H1 (cell line): Measurements from ENCODE around the gene LRR1. TPM values are rescaled to one million over a fixed set of nuclear protein-coding genes. Genes with fewer than 3 reads are reported as not detected.

Experiments used
- CTCF ChIA-PET: fragments of 300-600 bp; sonication (Branson Sonifier 250); formaldehyde crosslinking; loops from one replicate; lab custom pipeline; 2021; ENCODE audit not compliant: partially characterized antibody; lab: Charles Lee
- POLR2A ChIA-PET: fragments of 300-600 bp; sonication (Branson Sonifier 250); formaldehyde crosslinking; loops from one replicate; lab custom pipeline; 2021; ENCODE audit warnings: inconsistent platforms; ENCODE audit not compliant: partially characterized antibody; lab: Charles Lee
- DNase-seq, 2 experiments: peaks; one replicate each; pipeline versions ENCODE4 v3.0.0 to v3.0.0-alpha.2; 2010 to 2022; ENCODE audit warnings: low spot score in 2 of 2, low read depth in 1 of 2, mixed read lengths in 1 of 2
- FAIRE-seq: peaks from 2 replicates; lab custom pipeline; 2011; peaks lifted over from hg19 to GRCh38; lab: Jason Lieb, UNC
- H2AFZ ChIP-seq: 2 replicates; pipeline ENCODE4 v1.8.1; 2012; ENCODE audit warnings: low read length, inconsistent platforms
- H2AK5ac ChIP-seq: 2 replicates; pipeline ENCODE4 v1.6.1; 2013; ENCODE audit warnings: low read depth, low read length
- H2BK120ac ChIP-seq: replicated peaks from 2 replicates; pipeline ENCODE3; 2013; ENCODE audit warnings: low read depth, low read length, inconsistent platforms
- H2BK12ac ChIP-seq: 2 replicates; pipeline ENCODE4 v1.6.1; 2013; ENCODE audit warnings: low read depth, low read length
- H2BK15ac ChIP-seq: 2 replicates; pipeline ENCODE4 v1.6.1; 2013; ENCODE audit warnings: low read length
- H2BK20ac ChIP-seq: 2 replicates; pipeline ENCODE4 v1.6.1; 2013; ENCODE audit warnings: low read length
- H2BK5ac ChIP-seq: 2 replicates; pipeline ENCODE4 v1.6.1; 2013; ENCODE audit warnings: low read depth, low read length
- H3K14ac ChIP-seq: 2 replicates; pipeline ENCODE4 v1.6.1; 2013; ENCODE audit warnings: inconsistent platforms; ENCODE audit not compliant: insufficient read length
- H3K18ac ChIP-seq: 2 replicates; pipeline ENCODE4 v1.6.1; 2013; ENCODE audit warnings: low read length; ENCODE audit errors: extremely low read depth
- H3K23ac ChIP-seq: 2 replicates; pipeline ENCODE4 v1.6.1; 2013; ENCODE audit warnings: inconsistent platforms; ENCODE audit not compliant: insufficient read length
- H3K23me2 ChIP-seq: 2 replicates; pipeline ENCODE4 v1.6.1; 2013; ENCODE audit warnings: low read depth, low read length
- H3K27ac ChIP-seq: 2 replicates; pipeline ENCODE4 v1.6.1; 2011; ENCODE audit warnings: low read depth, low read length, inconsistent platforms
- H3K27me3 ChIP-seq, 4 experiments: replicated peaks in 1 of 4; 1 replicate in 1 of 4; 2 replicates in 3 of 4; pipeline versions ENCODE4 v1.6.1 to v1.8.1; 2011 to 2013; ENCODE audit warnings: low read length in 3 of 4, mild to moderate bottlenecking in 3 of 4, inconsistent platforms in 2 of 4, mixed read lengths in 2 of 4, moderate library complexity in 1 of 4; ENCODE audit not compliant: control insufficient read depth in 3 of 4, insufficient read depth in 3 of 4; ENCODE audit errors: extremely low read depth in 1 of 4
- H3K36me3 ChIP-seq, 4 experiments: 2 replicates each; pipeline versions ENCODE4 v1.6.1 to v1.8.1; 2011 to 2013; ENCODE audit warnings: mild to moderate bottlenecking in 4 of 4, low read length in 3 of 4, moderate library complexity in 2 of 4, control low read depth in 1 of 4, inconsistent platforms in 1 of 4; ENCODE audit not compliant: insufficient read depth in 4 of 4, control insufficient read depth in 2 of 4
- H3K4ac ChIP-seq: replicated peaks from 2 replicates; pipeline ENCODE3; 2013; ENCODE audit warnings: low read length, low read depth, mixed read lengths, inconsistent platforms; ENCODE audit not compliant: insufficient read length
- H3K4me1 ChIP-seq, 4 experiments: replicated peaks in 1 of 4; 1 replicate in 1 of 4; 2 replicates in 3 of 4; pipeline versions ENCODE4 v1.6.1 to v1.8.1; 2011 to 2013; ENCODE audit warnings: low read length in 3 of 4, inconsistent platforms in 2 of 4, mixed read lengths in 1 of 4; ENCODE audit not compliant: insufficient read depth in 4 of 4, control insufficient read depth in 3 of 4
- H3K4me2 ChIP-seq, 2 experiments: 2 replicates each; pipeline versions ENCODE4 v1.6.1 to v1.8.1; 2011 to 2013; ENCODE audit warnings: low read depth in 2 of 2, low read length in 2 of 2, control low read depth in 1 of 2, inconsistent platforms in 1 of 2, mild to moderate bottlenecking in 1 of 2; ENCODE audit not compliant: insufficient read depth in 1 of 2
- H3K4me3 ChIP-seq, 4 experiments: fragments of 200-600, 300-600 bp in 1 of 4; sonication (generic), shearing (Covaris generic), sonication (Bioruptor Twin) in 1 of 4; 2 replicates each; pipeline versions ENCODE4 v1.5.1 to v1.8.1; 2011 to 2016; ENCODE audit warnings: low read length in 4 of 4, low read depth in 3 of 4, control low read depth in 2 of 4, inconsistent platforms in 2 of 4, mild to moderate bottlenecking in 2 of 4, mixed read lengths in 1 of 4, moderate library complexity in 1 of 4; ENCODE audit not compliant: insufficient read depth in 2 of 4; ENCODE audit errors: extremely low read depth in 1 of 4
- H3K56ac ChIP-seq: replicated peaks from 2 replicates; pipeline ENCODE3; 2013; ENCODE audit warnings: low read depth, mild to moderate bottlenecking, mixed read lengths, low read length, inconsistent platforms; ENCODE audit not compliant: insufficient read length
- H3K79me1 ChIP-seq: 2 replicates; pipeline ENCODE4 v1.6.1; 2013; ENCODE audit warnings: low read depth, low read length, control low read depth
- H3K79me2 ChIP-seq, 2 experiments: 2 replicates each; pipeline versions ENCODE4 v1.6.1 to v1.8.1; 2012 to 2013; ENCODE audit warnings: low read length in 2 of 2, mild to moderate bottlenecking in 2 of 2, inconsistent platforms in 1 of 2; ENCODE audit not compliant: insufficient read depth in 2 of 2, control insufficient read depth in 1 of 2
- H3K9ac ChIP-seq, 4 experiments: replicated peaks in 1 of 4; 1 replicate in 1 of 4; 2 replicates in 3 of 4; pipeline versions ENCODE4 v1.6.1 to v1.8.1; 2011 to 2013; ENCODE audit warnings: low read depth in 3 of 4, low read length in 3 of 4, control low read depth in 2 of 4, mild to moderate bottlenecking in 2 of 4, moderate library complexity in 2 of 4, inconsistent platforms in 1 of 4; ENCODE audit errors: extremely low read depth in 1 of 4
- H3K9me3 ChIP-seq, 2 experiments: 2 replicates each; pipeline versions ENCODE4 v1.6.1 to v1.8.1; 2012 to 2013; ENCODE audit warnings: mild to moderate bottlenecking in 2 of 2, moderate library complexity in 2 of 2, control low read depth in 1 of 2, inconsistent platforms in 1 of 2, low read depth in 1 of 2, low read length in 1 of 2, mixed read lengths in 1 of 2; ENCODE audit not compliant: insufficient read depth in 2 of 2
- H4K20me1 ChIP-seq, 2 experiments: replicated peaks in 1 of 2; 2 replicates each; pipeline versions ENCODE3 to v1.8.1; 2011 to 2013; ENCODE audit warnings: inconsistent platforms in 2 of 2, low read length in 2 of 2, mild to moderate bottlenecking in 1 of 2; ENCODE audit not compliant: insufficient read depth in 2 of 2, control insufficient read depth in 1 of 2
- H4K5ac ChIP-seq: 2 replicates; pipeline ENCODE4 v1.6.1; 2013; ENCODE audit warnings: low read length, low read depth, mixed read lengths, inconsistent platforms; ENCODE audit not compliant: insufficient read length
- H4K8ac ChIP-seq: 2 replicates; pipeline ENCODE4 v1.8.0; 2013; ENCODE audit warnings: mild to moderate bottlenecking, moderate library complexity, low read length, inconsistent platforms; ENCODE audit not compliant: insufficient read depth; ENCODE audit errors: extremely low read depth
- H4K91ac ChIP-seq: replicated peaks from 2 replicates; pipeline ENCODE3; 2013; ENCODE audit warnings: low read length, mixed read lengths, inconsistent platforms; ENCODE audit not compliant: insufficient read length
- HDAC6 ChIP-seq: IDR thresholded peaks from one replicate; pipeline ENCODE4 v1.7.1; 2012; ENCODE audit warnings: low read depth, mild to moderate bottlenecking, inconsistent platforms, low read length, moderate library complexity
- POLR2A ChIP-seq, 2 experiments: IDR thresholded peaks; 1 replicate in 1 of 2; 2 replicates in 1 of 2; pipeline ENCODE4 v1.6.1; 2011; ENCODE audit warnings: low read depth in 2 of 2, low read length in 2 of 2, mild to moderate bottlenecking in 2 of 2; ENCODE audit errors: control extremely low read depth in 1 of 2
- WGBS, 2 experiments: shearing (Covaris generic) in 1 of 2; methylation state at CpG; one replicate each; pipeline versions ENCODE4 v1.1.6 to v1.1.7; 2013 to 2015; ENCODE audit warnings: low lambda C conversion rate in 2 of 2, mixed read lengths in 2 of 2, inconsistent platforms in 1 of 2, low coverage in 1 of 2, missing lambda C conversion rate in 1 of 2; ENCODE audit not compliant: insufficient replicate concordance in 2 of 2, insufficient coverage in 1 of 2, insufficient read length in 1 of 2; ENCODE audit errors: extremely low coverage in 1 of 2, missing lambda C conversion rate in 1 of 2; 5-methylcytosine and 5-hydroxymethylcytosine counted together
- polyA plus RNA-seq, 7 experiments: library from polyadenylated mRNA; depleted of rRNA in 3 of 7; stranded (reverse) in 5 of 7; unstranded in 2 of 7; fragments of >200 nt in 5 of 7; fragments of 200-250 nt in 2 of 7; gene quantifications; 1 replicate in 5 of 7; 2 replicates in 1 of 7; 4 replicates in 1 of 7; pipeline versions ENCODE4 v1.2.1 to v1.2.3, GENCODE V29; 2011 to 2013; ENCODE audit warnings: missing spikeins in 2 of 7, mixed read lengths in 2 of 7
- total RNA-seq: library from RNA; stranded (reverse); fragmentation: NEBNext Ultra II Directional; extraction: Animal tissue kit (Norgen Biotek cat#: 25700); gene quantifications from 2 replicates; pipeline ENCODE4 v1.2.1, GENCODE V29; 2021

LRR1 gene
- total and polyA plus RNA-seq, 2 of the 8 experiments (the other 6 are each of a cell fraction or from before 2014, with no cell fraction given): 30.7 to 37.5 TPM

GRCh38 chr14:49617852-49618519, 19.2 kb downstream of the LRR1 start:
- Histone ChIP-seq H4K8ac (no peak overlapping the region), H3K36me3 (peaks cover 4 to 34% (median 5%) of the 10 kb centered on the region in 4 experiments; a peak in 7 of 8 replicates), H2BK15ac (no peak overlapping the region), H2BK5ac (no peak overlapping the region), H3K9ac (no peak overlapping the region), H3K56ac (no peak overlapping the region), H3K4me1 (peaks cover 1 to 9% (median 3%) of the 10 kb centered on the region in 4 experiments; a peak in 3 of 7 replicates), H3K27me3 (no peaks in the 10 kb centered on the region), H3K79me1 (no peaks in the 10 kb centered on the region), H4K91ac (no peak overlapping the region), H3K27ac (no peak overlapping the region), H3K14ac (no peak overlapping the region), H3K23ac (no peak overlapping the region), H2AK5ac (no peak overlapping the region), H3K18ac (no peak overlapping the region), H3K9me3 (no peaks in the 10 kb centered on the region), H3K4me2 (no peak overlapping the region), H2BK12ac (no peak overlapping the region), H2AFZ (no peak overlapping the region), H2BK120ac (no peak overlapping the region), H3K23me2 (peaks cover 10% of the 10 kb centered on the region), H3K79me2 (peaks cover 5 to 43% of the 10 kb centered on the region in 2 experiments; a peak in 3 of 4 replicates), H4K20me1 (peaks cover 5 to 6% of the 10 kb centered on the region in 2 experiments), H2BK20ac (no peak overlapping the region), H4K5ac (no peak overlapping the region), H3K4me3 (no peak overlapping the region), H3K4ac (no peak overlapping the region)
- FAIRE-seq: no peak
- WGBS, 2 experiments: 88% methylated on average over 6 of the region's 6 CpGs; no CpG with 5 or more reads in 1 of the 2 experiments
- ChIA-PET POLR2A (interaction anchor here (0.6 to 1.8 kb wide), 5 partner anchors 11 to 71 kb away, joined by 3 to 8 read pairs (median 3); partner anchors contain the start of gene DNAAF2), CTCF (no interaction called here)
- DNase-seq: no peak
- TF ChIP-seq POLR2A (IDR thresholded peaks at IDR 0.05; ENCODE audit: control extremely low read depth in 1 of 2, low read depth in 2 of 2, low read length in 2 of 2): peak in 1 of 2 experiments; percentile 32; a peak in 1 of 3 replicates
- TF ChIP-seq HDAC6: no peak
